HG03520 (cell line): ENCODE results near the gene SLC45A1.

ENCODE experiments used
- ATAC-seq: cut with Tn5 transposase; IDR thresholded peaks from one replicate; pipeline ENCODE4 v1.9.1; 2021; ENCODE audit warnings: mild to moderate bottlenecking, moderate library complexity; ENCODE audit not compliant: unreplicated experiment

The SLC45A1 gene

DNA sequence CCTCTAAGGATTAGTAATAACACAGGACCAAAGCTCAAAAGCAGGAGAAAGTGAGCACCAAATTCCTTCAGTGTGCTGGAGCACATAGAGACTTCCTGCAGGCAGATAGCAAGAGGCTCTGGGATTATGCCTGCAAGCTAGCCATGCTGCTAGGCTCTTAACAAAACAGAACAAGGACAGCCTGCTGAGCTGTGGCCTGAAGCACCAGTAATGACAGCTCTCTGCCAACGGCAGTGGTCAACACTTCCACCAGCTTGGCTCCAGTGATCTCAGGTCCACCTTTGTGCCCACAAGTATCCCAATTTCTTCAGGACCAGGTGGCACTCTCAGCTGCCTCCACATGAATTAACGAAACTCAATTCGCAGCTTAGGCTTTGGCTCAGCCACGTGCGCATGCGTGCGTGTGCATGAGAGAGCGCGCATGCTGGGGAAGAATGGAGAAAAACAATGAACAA, 64.2 kb downstream of the SLC45A1 start:
- no peak for ATAC-seq

- no peak for ATAC-seq
Observed at GRCh38 chr1:8382608-8383505, 64.9 kb downstream of the SLC45A1 start.

DNA sequence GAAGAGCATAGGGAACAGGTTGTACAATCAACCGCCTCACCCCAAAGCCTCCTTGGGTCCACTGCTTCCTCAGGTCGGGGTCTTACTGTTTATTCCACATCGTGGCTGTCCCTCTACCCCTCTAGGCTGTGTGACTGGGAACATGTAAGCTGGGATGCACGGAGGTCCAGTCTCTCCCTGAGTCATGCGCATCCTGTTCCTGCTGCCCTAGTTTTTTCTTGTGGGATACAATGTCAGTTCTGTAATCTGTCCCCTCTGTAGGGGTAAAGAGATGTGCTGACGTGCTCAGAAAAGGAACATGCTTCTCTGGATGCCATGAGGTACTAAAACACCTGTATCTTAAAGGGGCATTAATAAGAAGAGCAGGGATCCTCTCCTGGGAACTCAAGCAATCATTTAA, 66.2 kb downstream of the SLC45A1 start:
- ATAC-seq: no peak

DNA sequence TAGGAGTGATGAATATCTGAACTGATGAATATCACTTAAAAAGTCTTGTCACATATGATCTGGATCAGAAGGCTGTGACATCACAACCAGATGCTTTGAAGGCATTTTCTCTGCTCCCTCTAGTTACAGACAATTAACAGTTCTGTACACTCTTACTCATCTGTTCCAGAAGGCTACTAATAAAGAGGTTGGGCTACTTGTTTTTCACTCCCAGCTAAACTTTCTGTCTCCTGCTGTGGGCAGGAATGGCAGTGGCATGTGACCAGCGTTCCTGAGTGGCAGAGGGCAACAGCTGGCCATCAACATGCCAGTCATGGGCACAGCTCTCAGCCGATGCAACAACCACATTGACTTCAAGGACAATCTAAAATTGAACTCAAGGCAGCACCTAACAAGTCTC, 66.7 kb downstream of the SLC45A1 start:
- no peak for ATAC-seq

GRCh38 chr1:8386247-8386646, 68.3 kb downstream of the SLC45A1 start:
- no peak for ATAC-seq

DNA sequence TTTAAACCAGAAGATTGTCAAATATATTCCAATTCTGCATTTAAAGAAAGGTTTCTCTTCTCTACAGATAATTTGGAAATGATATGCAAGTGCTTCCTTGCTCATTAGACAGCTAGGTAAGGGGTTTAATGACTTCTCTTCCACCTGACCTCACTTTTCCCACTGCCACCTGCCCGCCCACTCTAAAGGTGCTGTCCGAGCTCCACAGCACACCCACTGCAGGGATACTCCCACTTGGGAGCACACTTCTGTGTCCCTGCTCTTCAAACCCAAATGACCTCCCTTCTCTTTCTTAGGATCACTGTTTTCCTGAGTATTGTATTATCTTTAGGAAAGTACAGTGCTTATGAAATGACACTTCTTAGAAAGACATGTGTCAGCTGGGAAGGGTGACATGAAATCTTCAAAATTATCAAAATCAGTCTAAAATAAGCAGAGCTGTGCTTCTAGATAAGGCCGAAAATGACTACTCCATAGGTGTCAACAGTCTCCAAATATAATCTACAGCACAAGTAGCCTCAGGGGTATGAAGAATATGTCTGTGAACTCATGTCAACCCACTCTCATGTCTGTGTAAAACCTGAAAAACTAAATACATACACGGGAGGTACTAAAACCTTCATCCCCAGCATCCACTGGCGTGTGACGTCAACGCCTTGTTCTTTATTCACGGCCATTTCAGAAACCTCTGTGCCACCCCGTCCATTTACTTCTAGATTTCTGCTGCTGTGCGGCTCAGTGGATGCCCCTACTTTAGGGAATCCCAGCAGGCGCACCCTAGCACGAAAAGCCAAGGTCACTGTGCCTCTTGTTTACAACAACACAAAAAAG, 71.0 kb downstream of the SLC45A1 start:
- no peak for ATAC-seq

DNA sequence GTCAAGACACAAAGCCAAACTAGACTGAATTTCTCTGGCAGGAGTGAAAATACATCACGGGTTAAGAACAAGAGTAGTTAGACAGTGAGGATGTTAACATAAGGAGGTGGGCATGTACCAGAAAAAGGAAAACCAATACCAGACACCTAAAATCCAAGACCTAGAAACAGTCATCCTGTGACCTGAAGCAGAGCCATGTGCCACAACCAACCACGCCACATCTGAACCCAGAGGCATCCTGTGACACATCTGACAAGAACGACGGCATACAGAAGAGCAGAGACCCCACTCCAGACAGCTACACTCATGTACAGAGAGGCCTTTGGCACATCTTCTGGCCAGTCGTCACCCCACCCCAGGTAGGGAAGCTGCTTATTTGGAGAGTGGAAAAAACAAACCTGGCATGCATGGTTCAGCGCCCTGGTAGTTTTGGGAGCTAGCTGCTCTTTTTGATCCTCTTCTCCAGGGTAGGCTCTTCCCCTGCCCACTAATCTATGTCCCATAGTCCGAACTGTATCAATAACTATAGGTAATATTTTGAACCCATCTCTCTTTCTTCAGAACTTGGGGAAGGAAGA, 72.1 kb downstream of the SLC45A1 start:
- ATAC-seq: no peak

- ATAC-seq: no peak
Observed at GRCh38 chr1:8390707-8391106, 72.8 kb downstream of the SLC45A1 start.

DNA sequence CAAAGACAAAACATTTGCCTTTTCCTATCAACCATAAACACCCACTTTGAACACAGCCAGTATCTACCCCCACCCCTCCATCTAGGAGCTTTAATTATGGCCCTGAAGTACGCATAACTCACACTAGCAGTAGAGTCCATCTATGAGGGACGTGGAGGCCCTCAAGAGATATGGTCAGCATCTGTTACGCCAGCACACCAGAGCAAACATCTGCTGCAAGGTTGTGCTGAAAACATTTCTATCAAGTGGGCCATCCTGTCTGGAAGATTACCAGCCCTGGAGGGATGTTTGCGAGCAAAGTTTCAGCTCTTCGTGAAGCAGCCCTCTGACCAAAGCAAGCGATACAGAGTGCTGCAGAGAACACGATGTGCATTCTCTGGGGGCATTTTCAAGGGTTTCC, 74.6 kb downstream of the SLC45A1 start:
- no peak for ATAC-seq
